Measurements from ENCODE around the gene LZTS2.
"Not testable (repeated sequence)": the region's sequence is repeated elsewhere in the genome, so short reads cannot be mapped to it uniquely, and the experiment has no call there.

The LZTS2 gene

GRCh38 chr10:101034404-101034803 is 34.8 kb downstream of the LZTS2 start:
- DNase-seq = not testable (repeated sequence)

GRCh38 chr10:101035314-101035713 is 35.7 kb downstream of the LZTS2 start:
- no peak for DNase-seq

GRCh38 chr10:101035916-101036702 is 36.5 kb downstream of the LZTS2 start:
- no peak for DNase-seq

- DNase-seq = no peak
Observed at GRCh38 chr10:101036726-101037125, 37.1 kb downstream of the LZTS2 start.

- no peak for DNase-seq
Observed at GRCh38 chr10:101038484-101038883, 38.9 kb downstream of the LZTS2 start.

GRCh38 chr10:101040061-101040460 is 40.5 kb downstream of the LZTS2 start:
- no peak for DNase-seq

GRCh38 chr10:101040851-101041250 is 41.2 kb downstream of the LZTS2 start:
- DNase-seq = no peak

- no peak for DNase-seq
Observed at GRCh38 chr10:101041252-101041761, 41.7 kb downstream of the LZTS2 start.

- no peak for DNase-seq
Observed at GRCh38 chr10:101042118-101042517, 42.5 kb downstream of the LZTS2 start.

- peak; percentile 23 for DNase-seq
Observed at GRCh38 chr10:101042667-101043362, 43.2 kb downstream of the LZTS2 start.

- no peak for DNase-seq
Observed at GRCh38 chr10:101043363-101043707, 43.7 kb downstream of the LZTS2 start.

- DNase-seq = no peak
Observed at GRCh38 chr10:101044117-101044516, 44.5 kb downstream of the LZTS2 start.

- no peak for DNase-seq
Observed at GRCh38 chr10:101046332-101047238, 47.0 kb downstream of the LZTS2 start.

- no peak for DNase-seq
Observed at GRCh38 chr10:101047268-101047667, 47.7 kb downstream of the LZTS2 start.

- DNase-seq = peak; percentile 30
Observed at GRCh38 chr10:101047961-101048892, 48.6 kb downstream of the LZTS2 start.

GRCh38 chr10:101050208-101051069 is 50.8 kb downstream of the LZTS2 start:
- DNase-seq = peak; percentile 18

- DNase-seq = no peak
Observed at GRCh38 chr10:101052285-101052684, 52.7 kb downstream of the LZTS2 start.

GRCh38 chr10:101053516-101053915 is 53.9 kb downstream of the LZTS2 start:
- DNase-seq = no peak

GRCh38 chr10:101054351-101054750 is 54.7 kb downstream of the LZTS2 start:
- no peak for DNase-seq

GRCh38 chr10:101054876-101055275 is 55.3 kb downstream of the LZTS2 start:
- DNase-seq = no peak

GRCh38 chr10:101055411-101055810 is 55.8 kb downstream of the LZTS2 start:
- DNase-seq = no peak

Data from NCI-H2081 treated with DMSO at 0.1 percent for 48 hours (cell line).